ENCODE measurements around the gene ARHGAP31. TPM values are rescaled to one million over a fixed set of nuclear protein-coding genes. Genes with fewer than 3 reads are reported as not detected.

ARHGAP31 gene
- 28.7 TPM for total RNA-seq
- 3.2 TPM for polyA plus RNA-seq (ENCODE audit: insufficient read depth, low read depth, low replicate concordance)
- long read RNA-seq, donor 1 = 0 reads
- long read RNA-seq, donor 2, full-length matches to known transcripts = 1 of 1 reads
- long read RNA-seq, donor 2, partial matches to known transcripts = 0 of 1 reads
- long read RNA-seq, donor 2, other reads (novel, unspliced or antisense) = 0 of 1 reads
- long read RNA-seq, donor 3 = 0 reads
- long read RNA-seq, donor 4, full-length matches to known transcripts = 1 of 1 reads
- long read RNA-seq, donor 4, partial matches to known transcripts = 0 of 1 reads
- long read RNA-seq, donor 4, other reads (novel, unspliced or antisense) = 0 of 1 reads
- long read RNA-seq, donor 5 = 0 reads
- long read RNA-seq, donor 6 = 0 reads
- long read RNA-seq, donor 7, full-length matches to known transcripts = 1 of 13 reads
- long read RNA-seq, donor 7, partial matches to known transcripts = 4 of 13 reads
- long read RNA-seq, donor 7, other reads (novel, unspliced or antisense) = 8 of 13 reads
- long read RNA-seq, donor 8, full-length matches to known transcripts = 3 of 3 reads
- long read RNA-seq, donor 8, partial matches to known transcripts = 0 of 3 reads
- long read RNA-seq, donor 8, other reads (novel, unspliced or antisense) = 0 of 3 reads
- long read RNA-seq, donor 9, full-length matches to known transcripts = 1 of 1 reads
- long read RNA-seq, donor 9, partial matches to known transcripts = 0 of 1 reads
- long read RNA-seq, donor 9, other reads (novel, unspliced or antisense) = 0 of 1 reads
- long read RNA-seq, donor 10 = 0 reads

GRCh38 chr3:119293871-119294695 is at the start of gene ARHGAP31:
Gene ARHGAP31, plus strand, starts transcription at chr3:119294383. Its CDS starts 522 bp downstream, at chr3:119294905.
- intact Hi-C loops (cut with DNase I) = no loop called here
- peak within 1 kb of the TSS; percentile 58 to 88 (median 77) for H3K9ac ChIP-seq (ENCODE audit: low read length in 3 of 3)
- H3K36me3 ChIP-seq (ENCODE audit: control insufficient read depth in 2 of 3, insufficient read depth in 3 of 3, low read length in 3 of 3) = no peaks in the 10 kb centered on the region
- peak within 1 kb of the TSS; percentile 91 to 92 for H3K27ac ChIP-seq (ENCODE audit: low read depth in 2 of 2, low read length in 2 of 2)
- no peak for TF ChIP-seq CTCF (IDR thresholded peaks at IDR 0.05; ENCODE audit: borderline replicate concordance, extremely low read depth, insufficient read depth)
- no peaks in the 10 kb centered on the region for H3K9me3 ChIP-seq (ENCODE audit: control insufficient read depth in 2 of 3, insufficient read depth in 1 of 3, low read length in 3 of 3)
- DNase-seq = peak; percentile 72 to 88 (median 77)
- no peaks in the 10 kb centered on the region for H3K27me3 ChIP-seq (ENCODE audit: control insufficient read depth, insufficient read depth, low read length)
- H3K4me1 ChIP-seq (ENCODE audit: control insufficient read depth in 2 of 3, insufficient read depth in 2 of 3, low read depth in 1 of 3, low read length in 3 of 3) = peaks cover 0 to 18% (median 17%) of the 10 kb centered on the region in 3 donors
- H3K4me3 ChIP-seq (ENCODE audit: low read length in 3 of 3) = peak within 1 kb of the TSS; percentile 71 to 90 (median 84)
- no peak for FAIRE-seq

- Histone ChIP-seq H3K4me3 (ENCODE audit: low read length in 3 of 3) (no peak overlapping the region), H3K9me3 (ENCODE audit: control insufficient read depth in 2 of 3, insufficient read depth in 1 of 3, low read length in 3 of 3) (peaks cover 0 to 5% (median 3%) of the 10 kb centered on the region in 3 donors), H3K27ac (ENCODE audit: low read depth in 2 of 2, low read length in 2 of 2) (no peak overlapping the region), H3K27me3 (ENCODE audit: control insufficient read depth, insufficient read depth, low read length) (no peaks in the 10 kb centered on the region), H3K9ac (ENCODE audit: low read length in 3 of 3) (no peak overlapping the region), H3K4me1 (ENCODE audit: control insufficient read depth in 2 of 3, insufficient read depth in 2 of 3, low read depth in 1 of 3, low read length in 3 of 3) (no peaks in the 10 kb centered on the region), H3K36me3 (ENCODE audit: control insufficient read depth in 2 of 3, insufficient read depth in 3 of 3, low read length in 3 of 3) (no peaks in the 10 kb centered on the region)
- FAIRE-seq (no peak), DNase-seq (peak in 2 of 5 donors; percentile 35 to 74)
- no peak for TF ChIP-seq CTCF (IDR thresholded peaks at IDR 0.05; ENCODE audit: borderline replicate concordance, extremely low read depth, insufficient read depth)
- intact Hi-C loops (cut with DNase I) = no loop called here
These were observed 48.4 kb upstream of the ARHGAP31 start for GRCh38 chr3:119245778-119246177.

- H3K4me1 ChIP-seq (ENCODE audit: control insufficient read depth in 2 of 3, insufficient read depth in 2 of 3, low read depth in 1 of 3, low read length in 3 of 3) = peaks cover 0 to 3% (median 0%) of the 10 kb centered on the region in 3 donors
- DNase-seq = no peak
- TF ChIP-seq CTCF (IDR thresholded peaks at IDR 0.05; ENCODE audit: borderline replicate concordance, extremely low read depth, insufficient read depth) = no peak
- FAIRE-seq = peak; percentile 65
- no peaks in the 10 kb centered on the region for H3K27me3 ChIP-seq (ENCODE audit: control insufficient read depth, insufficient read depth, low read length)
- no peak overlapping the region for H3K9ac ChIP-seq (ENCODE audit: low read length in 3 of 3)
- H3K4me3 ChIP-seq (ENCODE audit: low read length in 3 of 3) = no peak overlapping the region
- H3K27ac ChIP-seq (ENCODE audit: low read depth in 2 of 2, low read length in 2 of 2) = no peak overlapping the region
- intact Hi-C loops (cut with DNase I) = no loop called here
- no peaks in the 10 kb centered on the region for H3K36me3 ChIP-seq (ENCODE audit: control insufficient read depth in 2 of 3, insufficient read depth in 3 of 3, low read length in 3 of 3)
- no peaks in the 10 kb centered on the region for H3K9me3 ChIP-seq (ENCODE audit: control insufficient read depth in 2 of 3, insufficient read depth in 1 of 3, low read length in 3 of 3)
These were observed 39.0 kb upstream of the ARHGAP31 start for GRCh38 chr3:119255214-119255613.

Measured in kidney (tissue), 22 donors.